Small intestine (tissue), 16 donors: ENCODE data around the gene LPIN3. TPM values are rescaled to one million over a fixed set of nuclear protein-coding genes. Genes with fewer than 3 reads are reported as not detected.

ENCODE experiments used
- DNase-seq, 2 donors: peaks; one replicate each; pipeline versions ENCODE4 v3.0.0 to v3.0.0-alpha.2; 2013
- FAIRE-seq: peaks from 2 replicates; lab custom pipeline; 2012; peaks lifted over from hg19 to GRCh38; lab: Jason Lieb, UNC
- H3K27ac ChIP-seq, 3 donors: one replicate each; pipeline ENCODE4 v1.5.1; 2013; ENCODE audit warnings: low read length in 2 of 3, mild to moderate bottlenecking in 2 of 3, control low read depth in 1 of 3, inconsistent platforms in 1 of 3, low read depth in 1 of 3, moderate library complexity in 1 of 3
- H3K27me3 ChIP-seq, 3 donors: one replicate each; pipeline ENCODE4 v1.6.1; 2013; ENCODE audit warnings: low read length in 3 of 3, inconsistent platforms in 1 of 3; ENCODE audit not compliant: control insufficient read depth in 3 of 3, insufficient read depth in 3 of 3
- H3K36me3 ChIP-seq, 3 donors: one replicate each; pipeline ENCODE4 v1.6.1; 2013; ENCODE audit warnings: low read length in 3 of 3, inconsistent platforms in 1 of 3, low read depth in 1 of 3, mild to moderate bottlenecking in 1 of 3, moderate library complexity in 1 of 3; ENCODE audit not compliant: control insufficient read depth in 3 of 3, insufficient read depth in 2 of 3
- H3K4me1 ChIP-seq, 3 donors: one replicate each; pipeline ENCODE4 v1.6.1; 2013; ENCODE audit warnings: low read length in 2 of 3, inconsistent platforms in 1 of 3, low read depth in 1 of 3, mild to moderate bottlenecking in 1 of 3, moderate library complexity in 1 of 3; ENCODE audit not compliant: control insufficient read depth in 3 of 3, insufficient read depth in 2 of 3
- H3K4me3 ChIP-seq, 3 donors: one replicate each; pipeline ENCODE4 v1.5.1; 2013; ENCODE audit warnings: low read length in 3 of 3, control low read depth in 1 of 3, inconsistent platforms in 1 of 3, low read depth in 1 of 3, mild to moderate bottlenecking in 1 of 3, moderate library complexity in 1 of 3
- H3K9me3 ChIP-seq, 2 donors: one replicate each; pipeline ENCODE4 v1.6.1; 2013; ENCODE audit warnings: low read depth in 1 of 2, low read length in 1 of 2; ENCODE audit not compliant: control insufficient read depth in 2 of 2, insufficient read depth in 1 of 2
- WGBS, 3 donors: extraction: QIAGEN DNeasy Blood & Tissue Kit; methylation state at CpG; one replicate each; pipeline ENCODE4 v1.1.7; 2013; 5-methylcytosine and 5-hydroxymethylcytosine counted together
- long read RNA-seq, 10 donors: transcript quantifications; one replicate each; lab custom pipeline, GENCODE V29; 2026
- polyA plus RNA-seq, 4 donors: library from polyadenylated mRNA; stranded (reverse) in 3 of 4; unstranded in 1 of 4; fragments of 200-250 nt in 3 of 4; fragments of 120-200 nt in 1 of 4; gene quantifications; one replicate each; pipeline versions ENCODE4 v1.2.1 to v1.2.3, GENCODE V29; 2013
- donor health status: healthy with polysubstance abuse.
- donor health status: control.
- donor health status: control.
- donor health status: Bipolar disorder and iron deficiency.
- donor health status: healthy.

The LPIN3 gene, protein sequence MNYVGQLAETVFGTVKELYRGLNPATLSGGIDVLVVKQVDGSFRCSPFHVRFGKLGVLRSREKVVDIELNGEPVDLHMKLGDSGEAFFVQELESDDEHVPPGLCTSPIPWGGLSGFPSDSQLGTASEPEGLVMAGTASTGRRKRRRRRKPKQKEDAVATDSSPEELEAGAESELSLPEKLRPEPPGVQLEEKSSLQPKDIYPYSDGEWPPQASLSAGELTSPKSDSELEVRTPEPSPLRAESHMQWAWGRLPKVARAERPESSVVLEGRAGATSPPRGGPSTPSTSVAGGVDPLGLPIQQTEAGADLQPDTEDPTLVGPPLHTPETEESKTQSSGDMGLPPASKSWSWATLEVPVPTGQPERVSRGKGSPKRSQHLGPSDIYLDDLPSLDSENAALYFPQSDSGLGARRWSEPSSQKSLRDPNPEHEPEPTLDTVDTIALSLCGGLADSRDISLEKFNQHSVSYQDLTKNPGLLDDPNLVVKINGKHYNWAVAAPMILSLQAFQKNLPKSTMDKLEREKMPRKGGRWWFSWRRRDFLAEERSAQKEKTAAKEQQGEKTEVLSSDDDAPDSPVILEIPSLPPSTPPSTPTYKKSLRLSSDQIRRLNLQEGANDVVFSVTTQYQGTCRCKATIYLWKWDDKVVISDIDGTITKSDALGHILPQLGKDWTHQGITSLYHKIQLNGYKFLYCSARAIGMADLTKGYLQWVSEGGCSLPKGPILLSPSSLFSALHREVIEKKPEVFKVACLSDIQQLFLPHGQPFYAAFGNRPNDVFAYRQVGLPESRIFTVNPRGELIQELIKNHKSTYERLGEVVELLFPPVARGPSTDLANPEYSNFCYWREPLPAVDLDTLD
- 100 to 1,000 TPM in 1 of 4 donors, 10 to 100 TPM in 3; 39.9 to 130 (median 57.2) TPM for polyA plus RNA-seq
- long read RNA-seq, donor 1, partial matches to known transcripts, result 64 of 65 reads
- long read RNA-seq, donor 1, other reads (novel, unspliced or antisense), result 0 of 65 reads
- long read RNA-seq, donor 2, result 0 reads
- long read RNA-seq, donor 3, partial matches to known transcripts, result 0 of 1 reads
- long read RNA-seq, donor 3, other reads (novel, unspliced or antisense), result 0 of 1 reads
- long read RNA-seq, donor 4, result 0 reads
- long read RNA-seq, donor 5, partial matches to known transcripts, result 0 of 1 reads
- long read RNA-seq, donor 5, other reads (novel, unspliced or antisense), result 0 of 1 reads
- long read RNA-seq, donor 6, partial matches to known transcripts, result 0 of 1 reads
- long read RNA-seq, donor 6, other reads (novel, unspliced or antisense), result 0 of 1 reads
- long read RNA-seq, donor 7, full-length matches to known transcripts, result 1 of 1 reads
- long read RNA-seq, donor 7, partial matches to known transcripts, result 0 of 1 reads
- long read RNA-seq, donor 7, other reads (novel, unspliced or antisense), result 0 of 1 reads
- long read RNA-seq, donor 8, result 0 reads
- long read RNA-seq, donor 9, result 0 reads
- long read RNA-seq, donor 10, partial matches to known transcripts, result 0 of 4 reads
- long read RNA-seq, donor 10, other reads (novel, unspliced or antisense), result 0 of 4 reads

DNA sequence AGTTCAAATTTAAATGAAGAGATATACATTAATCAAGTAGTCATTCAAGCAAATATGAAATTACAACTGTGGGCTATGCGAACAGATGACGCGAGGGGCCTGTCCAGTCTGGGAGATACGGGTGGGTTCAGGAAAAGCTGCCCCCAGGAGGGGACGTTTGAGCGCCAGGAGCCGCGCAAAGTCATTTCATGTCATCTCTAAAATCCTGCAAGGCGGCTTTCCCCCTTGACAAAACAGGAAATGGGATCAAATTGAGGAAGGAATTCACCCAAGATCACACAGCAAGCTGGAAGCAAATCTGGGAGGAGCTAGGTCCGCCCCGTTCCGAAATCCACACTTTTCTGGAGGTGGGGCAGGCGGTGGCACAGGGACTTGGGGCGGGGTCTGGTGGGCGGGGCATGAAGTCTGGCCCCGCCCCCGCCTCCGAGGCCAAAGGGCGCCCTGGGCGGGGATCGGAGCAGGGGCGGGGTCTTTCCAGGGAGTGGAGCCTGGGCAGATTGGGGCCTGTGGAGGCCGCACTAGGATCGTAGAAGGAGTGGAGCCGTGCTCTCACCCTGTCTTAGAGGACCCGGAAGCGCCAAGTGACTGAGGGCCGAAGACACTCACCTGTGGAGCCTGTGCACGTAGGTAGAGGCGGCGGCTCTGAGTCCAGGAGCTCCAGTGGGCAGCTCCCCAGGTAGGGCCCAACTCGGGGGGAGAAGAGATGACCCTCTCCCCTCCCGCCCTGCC is at the start of gene LPIN3:
Gene LPIN3 (plus strand): TSS at position 495 of the 729 bp plus-strand sequence. CDS start 4,983 bp downstream, outside the sequence.
- H3K27ac ChIP-seq, result peak within 1 kb of the TSS; percentile 93 to 98 (median 94)

DNA sequence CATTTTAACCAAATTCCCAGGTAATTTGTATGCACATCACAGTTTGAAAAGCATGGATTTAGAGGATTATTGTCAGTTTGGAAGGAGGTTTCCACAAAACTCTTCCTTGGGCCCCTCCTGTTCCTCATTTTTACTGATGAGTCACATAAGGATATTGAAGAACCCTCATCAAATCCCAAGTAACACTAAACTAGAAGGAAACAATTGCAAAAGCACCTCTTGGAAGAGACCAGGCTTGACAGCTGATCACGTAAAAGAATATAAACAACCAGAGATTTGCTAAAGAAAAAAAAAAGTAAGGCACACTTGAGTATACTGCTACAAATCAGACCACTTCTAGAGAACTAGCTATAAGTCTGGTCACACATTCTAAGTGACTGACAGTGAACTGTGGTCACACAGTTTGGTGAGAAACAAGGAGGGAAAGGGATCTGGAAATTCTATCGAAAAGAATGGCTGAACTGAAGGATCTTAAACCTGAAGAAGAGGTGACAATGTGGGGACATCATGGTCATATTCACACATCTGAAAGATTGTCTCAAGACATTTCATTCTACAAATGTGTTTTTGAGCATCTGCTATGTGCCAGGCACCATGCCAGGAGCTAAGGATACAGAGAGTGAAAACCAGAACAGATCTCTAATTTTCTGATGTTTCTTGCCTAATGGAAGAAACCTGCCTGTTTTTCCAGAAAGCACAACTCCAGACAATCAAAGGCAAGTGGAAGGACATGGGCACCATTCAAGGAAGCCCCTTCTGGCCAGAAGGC is 47.2 kb upstream of the LPIN3 start:
- Histone ChIP-seq H3K27ac (no peak overlapping the region), H3K9me3 (no peaks in the 10 kb centered on the region), H3K27me3 (no peaks in the 10 kb centered on the region), H3K36me3 (no peaks in the 10 kb centered on the region), H3K4me3 (no peak overlapping the region), H3K4me1 (peaks cover 0 to 5% (median 0%) of the 10 kb centered on the region in 3 donors)
- DNase-seq, result no peak
- 75 to 87% (median 81%) methylated on average over 2 of the region's 2 CpGs for WGBS, 3 donors
- no peak for FAIRE-seq

More for the DNA sequence above, at the start of gene LPIN3:
- peak within 1 kb of the TSS; percentile 31 to 65 (median 65) for H3K4me3 ChIP-seq
- DNase-seq (peak; percentile 97), FAIRE-seq (no peak)
- H3K9me3 ChIP-seq, result no peaks in the 10 kb centered on the region
- H3K36me3 ChIP-seq, result peaks cover 0 to 17% (median 0%) of the 10 kb centered on the region in 3 donors
- no peaks in the 10 kb centered on the region for H3K27me3 ChIP-seq
- peaks cover 2 to 29% (median 3%) of the 10 kb centered on the region in 3 donors for H3K4me1 ChIP-seq
- whole genome bisulfite sequencing, 3 donors, result 2 to 13% (median 10%) methylated on average over 32 to 33 of the region's 33 CpGs

DNA sequence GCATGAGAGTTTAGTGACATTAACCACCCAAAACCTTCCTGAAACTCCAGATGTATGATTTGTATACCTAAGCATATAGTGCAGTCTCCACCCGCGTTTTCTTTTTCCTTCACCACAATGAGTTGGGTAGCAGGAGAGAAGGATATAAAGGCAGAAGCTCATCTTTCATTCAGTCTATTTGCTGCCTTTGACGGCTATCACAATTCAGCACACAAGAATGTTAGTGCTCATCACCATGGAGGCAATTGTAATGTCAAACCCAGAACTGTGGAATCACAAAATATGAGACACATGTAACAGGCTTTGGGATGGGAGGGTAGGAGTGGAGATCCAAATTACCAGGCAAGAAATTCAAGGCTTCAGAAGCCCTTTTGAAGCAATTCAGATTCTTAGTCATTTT is 40.7 kb upstream of the LPIN3 start:
- 90 to 94% (median 93%) methylated on average over 3 of the region's 3 CpGs for WGBS, 3 donors
- Histone ChIP-seq H3K4me1 (peaks cover 0 to 11% (median 0%) of the 10 kb centered on the region in 3 donors), H3K27me3 (no peaks in the 10 kb centered on the region), H3K9me3 (no peaks in the 10 kb centered on the region), H3K36me3 (no peaks in the 10 kb centered on the region), H3K4me3 (no peak overlapping the region), H3K27ac (no peak overlapping the region)
- no peak for DNase-seq
- no peak for FAIRE-seq

DNA sequence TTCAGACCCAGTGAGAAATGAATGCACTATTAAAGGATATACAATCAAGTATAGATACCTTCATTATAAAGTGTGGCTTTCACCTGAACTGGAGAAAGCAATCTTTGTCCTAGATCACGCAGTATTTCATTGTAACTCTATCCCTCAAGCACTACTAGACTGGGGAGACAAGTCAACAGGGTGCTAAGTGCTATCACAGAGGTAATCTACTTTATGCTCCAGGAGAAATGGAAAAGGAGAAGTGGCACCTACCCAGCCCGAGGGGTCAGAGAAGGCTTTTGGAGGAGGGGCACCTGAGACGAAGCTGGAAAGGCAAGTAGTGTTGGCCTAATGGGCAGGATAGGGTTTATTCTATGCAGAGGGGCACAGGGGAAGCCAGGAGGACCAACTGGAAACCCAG is 40.2 kb upstream of the LPIN3 start:
- DNase-seq (no peak), FAIRE-seq (no peak)
- no peaks in the 10 kb centered on the region for H3K9me3 ChIP-seq
- no peak overlapping the region for H3K4me3 ChIP-seq
- H3K36me3 ChIP-seq, result no peaks in the 10 kb centered on the region
- H3K27me3 ChIP-seq, result no peaks in the 10 kb centered on the region
- WGBS, 3 donors, result 74 to 81% (median 79%) methylated on average over 3 of the region's 3 CpGs
- peak overlapping the region in 1 of 3 donors; percentile 47 for H3K27ac ChIP-seq
- H3K4me1 ChIP-seq, result peaks cover 0 to 11% (median 0%) of the 10 kb centered on the region in 3 donors

DNA sequence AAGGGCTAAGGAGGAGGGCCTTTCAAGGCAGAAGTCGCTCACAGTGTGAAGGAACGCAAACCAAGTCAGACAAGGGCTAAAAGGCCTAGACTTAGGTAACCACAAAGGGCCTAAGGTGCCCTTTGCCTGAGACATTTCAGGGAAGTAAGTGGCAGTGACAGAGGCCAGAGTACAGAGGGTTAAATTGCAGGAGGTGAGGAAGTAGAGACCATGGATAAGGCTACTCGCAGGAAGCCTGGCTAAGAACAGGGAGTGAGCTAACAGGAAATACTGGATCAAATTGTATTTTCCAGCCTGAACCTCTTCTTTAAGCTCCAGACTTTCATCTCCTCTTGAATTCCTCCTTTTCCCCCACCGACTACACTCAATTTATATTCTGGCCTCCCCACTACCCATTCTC is 39.7 kb upstream of the LPIN3 start:
- no peak overlapping the region for H3K4me3 ChIP-seq
- H3K9me3 ChIP-seq, result no peaks in the 10 kb centered on the region
- H3K27me3 ChIP-seq, result no peaks in the 10 kb centered on the region
- DNase-seq (peak; percentile 29 to 38), FAIRE-seq (no peak)
- peak overlapping the region in 1 of 3 donors; percentile 47 for H3K27ac ChIP-seq
- no peaks in the 10 kb centered on the region for H3K36me3 ChIP-seq
- WGBS, 3 donors, result 75 to 79% (median 79%) methylated on average over 4 of the region's 4 CpGs
- peaks cover 0 to 11% (median 0%) of the 10 kb centered on the region in 3 donors for H3K4me1 ChIP-seq

DNA sequence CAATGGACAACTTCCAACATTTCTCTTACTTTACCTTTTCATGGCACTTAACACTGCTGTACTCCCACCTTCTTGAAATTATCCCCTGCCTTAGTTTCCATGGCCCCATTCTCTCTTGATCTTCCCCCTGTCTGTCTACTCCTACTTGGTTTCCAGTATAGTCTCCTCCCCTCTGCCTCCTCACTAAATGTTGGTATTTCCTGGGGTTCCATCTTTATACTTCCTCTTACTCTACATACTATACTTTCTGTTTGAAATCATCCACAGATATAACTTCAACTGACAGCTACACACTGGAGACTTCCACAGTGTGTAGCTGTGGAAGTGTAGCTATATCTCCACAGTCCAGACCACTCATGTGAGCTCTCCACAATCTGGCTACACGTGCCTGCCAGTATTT is 36.6 kb upstream of the LPIN3 start:
- 86 to 96% (median 86%) methylated on average over 1 of the region's 1 CpG for WGBS, 3 donors
- Histone ChIP-seq H3K27me3 (no peaks in the 10 kb centered on the region), H3K4me3 (no peak overlapping the region), H3K27ac (no peak overlapping the region), H3K36me3 (no peaks in the 10 kb centered on the region), H3K9me3 (peaks cover 0 to 3% of the 10 kb centered on the region in 2 donors), H3K4me1 (peaks cover 0 to 25% (median 0%) of the 10 kb centered on the region in 3 donors)
- DNase-seq, result no peak
- no peak for FAIRE-seq
